IPS DF 4.7 (cell line): ENCODE data around the gene RUFY3.
"Not testable (repeated sequence)": the region's sequence is repeated elsewhere in the genome, so short reads cannot be mapped to it uniquely, and the experiment has no call there.

ENCODE experiments used
- DNase-seq: peaks from one replicate; pipeline ENCODE4 v3.0.0-alpha.2; 2013; ENCODE audit warnings: low spot score; ENCODE audit errors: extremely low read depth

Gene RUFY3

DNA sequence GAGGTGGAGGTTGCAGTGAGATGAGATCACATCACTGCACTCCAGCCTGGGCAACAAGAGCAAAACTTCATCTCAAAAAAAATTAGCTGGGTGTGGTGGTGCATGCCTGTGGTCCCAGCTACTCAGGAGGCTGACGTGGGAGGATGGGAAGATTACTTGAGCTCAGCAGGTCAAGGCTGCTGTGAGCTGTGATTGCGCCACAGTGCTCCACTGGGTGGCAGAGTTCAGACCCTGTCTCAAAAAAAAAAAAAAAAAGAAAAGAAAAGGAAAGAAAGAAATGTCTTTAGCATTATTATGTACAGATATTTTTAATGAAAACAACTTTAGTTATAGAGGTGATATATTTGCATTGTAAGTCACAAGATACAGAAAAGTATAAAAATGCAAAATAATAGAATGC lies 14.2 kb downstream of the RUFY3 start:
- DNase-seq = not testable (repeated sequence)

DNA sequence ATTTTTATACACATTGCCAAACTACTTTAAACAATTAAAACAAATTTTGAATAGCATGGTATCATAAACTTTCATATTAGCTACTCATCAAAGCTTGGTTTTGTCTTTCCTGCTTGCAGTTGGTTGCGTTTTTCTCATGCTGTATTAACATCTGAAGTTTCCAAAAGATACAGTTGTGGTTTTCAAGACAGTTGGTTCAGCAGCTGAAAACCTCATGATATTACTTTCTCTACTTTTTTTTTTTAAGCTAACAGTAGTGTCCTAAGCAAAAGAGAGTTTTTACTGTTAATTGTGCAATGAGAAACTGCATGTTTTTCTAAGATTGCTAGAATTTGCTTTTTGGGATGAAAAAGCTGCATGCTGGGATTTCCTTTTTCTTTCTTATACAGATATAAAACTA lies 15.2 kb downstream of the RUFY3 start:
- DNase-seq = no peak

DNA sequence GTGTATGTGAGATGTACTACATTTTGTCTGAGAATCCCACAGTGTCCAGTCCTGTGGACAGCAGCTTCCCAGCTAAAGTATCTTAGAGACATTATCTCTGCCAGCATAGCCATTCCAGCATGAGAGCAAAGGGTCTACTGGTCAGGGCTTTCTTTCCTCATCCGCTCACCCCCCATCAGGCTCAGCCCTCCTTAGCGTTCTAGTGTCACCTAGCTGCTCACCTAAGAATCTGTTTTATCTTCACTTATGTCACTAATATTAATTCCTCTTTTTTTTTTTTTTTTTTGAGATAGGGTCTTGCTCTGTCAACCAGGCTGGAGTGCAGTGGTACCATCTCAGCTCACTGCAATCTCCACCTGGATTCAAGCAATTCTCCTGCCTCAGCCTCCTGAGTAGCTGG lies 15.6 kb downstream of the RUFY3 start:
- DNase-seq = no peak

DNA sequence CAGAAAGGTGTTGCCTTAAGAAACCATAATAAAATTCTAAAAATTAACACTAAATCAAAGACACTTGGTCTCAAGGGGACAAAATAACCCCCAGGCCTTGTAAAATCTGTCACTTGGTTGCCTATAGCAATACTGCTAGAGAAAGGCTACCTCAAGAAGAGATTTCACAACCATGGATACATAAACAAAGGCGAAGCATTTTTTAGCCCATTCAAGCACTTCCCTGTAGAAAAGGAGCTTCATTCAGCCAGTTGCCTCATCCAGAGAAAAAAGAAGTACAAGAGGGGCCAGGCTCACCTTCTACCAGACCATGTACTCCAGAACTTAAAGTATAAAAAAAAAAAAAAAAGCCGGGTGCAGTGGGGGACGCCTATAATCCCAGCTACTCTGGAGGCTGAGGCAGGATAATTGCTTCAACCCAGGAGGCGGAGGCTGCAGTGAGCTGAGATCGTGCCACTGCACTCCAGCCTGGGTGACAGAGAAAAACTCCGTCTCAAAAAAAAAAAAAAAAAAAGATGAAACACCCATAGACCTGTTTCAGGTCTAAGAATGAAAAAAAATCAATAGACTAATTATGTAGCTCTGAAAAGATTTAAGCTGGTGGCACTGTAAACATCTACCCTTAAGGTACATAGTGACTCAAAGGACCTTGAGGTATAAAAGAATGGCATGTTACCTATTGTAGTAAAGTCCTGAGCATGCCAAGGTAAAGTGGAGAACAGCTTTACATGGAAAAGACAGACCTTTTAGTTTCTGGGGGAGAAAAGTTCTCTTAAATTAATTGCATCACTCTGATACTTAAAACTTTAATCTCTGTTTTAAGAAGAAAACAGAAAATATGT lies 18.0 kb downstream of the RUFY3 start:
- no peak for DNase-seq

DNA sequence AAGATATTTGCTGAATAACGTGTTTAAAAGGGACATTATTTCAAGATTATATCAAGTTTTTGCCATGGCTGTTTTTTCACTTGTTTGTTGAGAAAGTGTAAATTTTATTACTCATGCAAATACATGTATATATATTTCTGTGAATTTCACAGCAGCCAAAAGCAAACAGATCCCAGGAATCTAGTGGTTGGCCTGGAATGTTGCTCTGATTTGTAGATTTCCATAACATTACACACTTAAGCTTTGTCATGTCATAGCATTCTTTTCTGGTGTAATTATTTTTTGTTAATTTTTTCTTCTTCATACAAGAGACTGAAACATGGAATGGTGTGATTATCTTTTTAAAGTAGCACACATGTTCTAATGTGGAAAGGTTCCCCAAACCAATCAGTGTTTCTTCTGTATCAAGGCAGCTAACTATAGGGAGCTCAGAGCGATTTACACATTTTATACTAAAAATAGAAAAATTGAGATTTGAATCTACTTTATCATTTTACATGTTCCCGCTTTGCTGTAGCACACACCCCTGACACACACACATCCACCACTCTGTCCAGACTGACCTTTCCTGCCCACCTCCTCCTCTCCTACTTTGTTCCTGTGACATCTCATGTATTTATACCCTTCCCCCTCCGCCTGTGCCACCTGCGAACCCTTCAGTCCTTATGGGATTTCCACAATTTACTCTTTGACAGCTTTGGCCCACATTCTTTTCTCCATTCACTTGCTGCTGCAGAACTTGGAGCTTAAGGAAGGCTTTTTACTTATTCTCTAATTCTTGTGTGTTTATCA lies 20.3 kb downstream of the RUFY3 start:
- no peak for DNase-seq

DNA sequence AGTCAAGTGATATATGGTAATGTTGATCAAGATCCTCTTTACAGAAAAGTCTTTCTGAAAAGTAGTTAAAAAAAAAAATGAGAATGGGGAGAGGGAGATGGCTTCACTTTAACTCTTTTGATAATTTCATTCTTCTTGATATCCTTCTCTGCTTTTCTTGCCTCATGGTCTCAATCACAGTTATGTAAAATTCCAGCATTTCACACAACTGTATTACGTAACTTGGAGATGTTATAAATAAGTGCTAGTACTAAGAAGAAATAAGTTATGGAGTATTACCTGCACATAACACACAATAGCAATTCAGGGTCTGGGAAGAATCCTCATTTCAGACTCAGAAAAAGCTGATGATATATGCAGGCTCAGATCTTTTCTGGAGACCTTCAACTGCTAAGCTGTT lies 22.0 kb downstream of the RUFY3 start:
- no peak for DNase-seq

DNA sequence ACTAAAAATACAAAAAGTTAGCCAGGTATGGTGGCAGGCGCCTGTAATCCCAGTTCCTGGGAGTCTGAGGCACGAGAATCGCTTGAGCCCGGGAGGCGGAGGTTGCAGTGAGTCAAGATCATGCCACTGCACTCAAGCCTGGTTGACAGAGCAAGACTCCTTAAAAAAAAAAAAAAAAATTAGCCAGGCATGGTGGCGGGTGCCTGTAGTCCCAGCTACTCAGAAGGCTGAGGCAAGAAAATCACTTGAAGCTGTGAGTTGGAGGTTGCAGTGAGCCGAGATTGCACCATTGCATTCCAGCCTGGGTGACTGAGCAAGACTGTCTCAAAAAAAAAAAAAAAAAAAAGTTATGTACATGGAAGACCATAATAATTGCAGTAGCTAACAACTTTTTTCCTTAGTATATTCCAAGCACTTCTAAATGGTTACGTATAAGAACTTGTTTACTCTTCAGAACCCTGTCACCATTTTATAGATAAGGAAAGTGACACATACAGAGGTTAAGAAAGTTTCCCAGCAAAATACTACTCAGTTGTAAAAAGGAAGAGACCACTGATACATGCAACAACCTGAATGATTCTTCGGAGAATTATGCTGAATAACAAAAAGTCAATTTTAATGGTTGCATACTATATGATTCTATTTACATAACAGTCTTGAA lies 24.5 kb downstream of the RUFY3 start:
- no peak for DNase-seq

DNA sequence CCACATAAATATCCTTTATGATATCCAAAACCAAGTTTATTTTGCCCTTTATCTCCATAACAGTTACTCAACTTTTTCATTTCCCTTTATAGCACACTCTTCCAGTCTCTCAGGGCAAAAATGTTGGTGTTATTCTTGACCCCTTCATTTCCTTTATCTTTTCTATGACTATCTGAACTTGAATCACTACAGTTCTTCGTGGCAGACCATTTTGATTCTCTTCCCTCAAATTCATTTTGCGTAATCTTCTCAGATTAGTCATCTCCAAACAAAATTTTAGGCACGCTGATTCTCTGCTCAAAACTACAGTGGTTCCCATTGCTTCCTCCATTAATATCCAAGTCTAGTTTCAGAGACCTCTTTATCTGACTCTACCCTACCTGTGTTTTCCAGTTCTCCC lies 26.1 kb downstream of the RUFY3 start:
- no peak for DNase-seq

DNA sequence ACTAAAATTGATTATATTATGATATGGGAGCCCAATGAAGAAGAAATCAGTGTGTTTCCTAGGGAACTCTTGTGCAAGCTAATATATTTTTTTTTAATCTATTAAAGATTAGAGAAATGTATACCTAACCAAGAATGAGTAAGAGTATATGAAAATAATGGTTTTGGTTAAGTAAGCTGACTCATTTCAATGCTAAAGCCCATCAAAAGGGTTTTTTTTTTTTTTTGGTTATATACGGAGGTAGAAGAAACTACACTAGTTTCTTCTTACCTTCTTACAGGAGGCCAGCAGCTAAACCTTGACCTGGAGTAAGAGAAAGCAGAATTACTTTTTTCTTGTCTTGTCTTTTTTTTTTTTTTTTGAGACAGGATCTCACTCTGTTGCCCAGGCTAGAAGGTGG lies 27.5 kb downstream of the RUFY3 start:
- DNase-seq = no peak

DNA sequence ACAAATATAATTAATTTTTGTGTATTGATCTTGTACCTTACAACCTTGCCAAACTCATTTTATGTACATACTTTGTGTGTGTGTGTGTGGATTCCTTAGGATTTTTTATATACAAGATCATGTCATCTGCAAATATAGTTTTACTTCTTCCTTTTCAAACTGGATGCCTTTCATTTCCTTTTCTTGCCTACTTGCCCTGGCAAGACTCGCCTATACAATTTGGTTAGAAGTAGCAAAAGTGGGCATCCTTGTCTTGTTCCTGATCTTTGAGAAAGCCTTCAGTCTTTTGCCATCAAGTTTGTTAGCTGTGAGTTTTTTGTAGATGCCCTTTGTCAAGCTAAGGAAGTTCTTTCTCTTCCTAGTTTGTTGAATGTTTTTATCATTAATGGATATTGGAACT lies 30.5 kb downstream of the RUFY3 start:
- no peak for DNase-seq

DNA sequence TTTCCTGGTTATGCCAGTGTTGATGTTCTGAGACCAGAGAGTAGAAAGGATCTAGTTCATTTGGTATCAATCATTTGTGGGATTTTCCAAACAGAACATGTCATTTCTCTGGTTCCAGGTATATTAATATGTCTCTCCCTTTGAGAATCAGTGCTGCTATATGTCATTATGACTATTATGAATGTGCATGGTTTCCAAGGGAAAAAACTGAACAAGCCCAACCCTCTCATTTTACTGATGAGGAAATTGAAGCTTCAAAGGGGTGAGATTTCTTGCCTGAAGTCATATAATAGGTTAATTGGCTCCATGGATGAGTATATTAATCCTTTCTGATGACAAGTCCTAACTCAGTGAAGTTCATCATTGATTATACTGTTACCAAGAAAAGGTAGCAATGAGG lies 31.9 kb downstream of the RUFY3 start:
- DNase-seq = no peak

DNA sequence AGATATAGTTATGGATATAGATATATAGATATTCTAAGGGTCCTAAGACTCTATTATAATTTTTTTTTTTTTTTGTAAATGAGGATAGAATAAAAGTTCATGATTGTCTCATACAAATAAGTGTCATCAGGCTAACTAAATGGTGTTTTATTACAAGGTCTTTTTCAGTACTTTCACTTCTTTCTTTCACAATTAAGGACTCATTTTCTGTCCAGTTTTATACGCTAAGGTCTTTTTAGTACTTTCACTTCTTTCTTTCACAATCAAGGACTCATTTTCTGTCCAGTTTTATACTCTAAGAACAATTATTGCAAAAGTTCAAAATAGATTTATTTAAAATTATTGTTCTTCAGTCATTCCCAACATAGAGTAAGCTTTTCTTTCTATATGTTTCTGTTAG lies 32.7 kb downstream of the RUFY3 start:
- DNase-seq = no peak

DNA sequence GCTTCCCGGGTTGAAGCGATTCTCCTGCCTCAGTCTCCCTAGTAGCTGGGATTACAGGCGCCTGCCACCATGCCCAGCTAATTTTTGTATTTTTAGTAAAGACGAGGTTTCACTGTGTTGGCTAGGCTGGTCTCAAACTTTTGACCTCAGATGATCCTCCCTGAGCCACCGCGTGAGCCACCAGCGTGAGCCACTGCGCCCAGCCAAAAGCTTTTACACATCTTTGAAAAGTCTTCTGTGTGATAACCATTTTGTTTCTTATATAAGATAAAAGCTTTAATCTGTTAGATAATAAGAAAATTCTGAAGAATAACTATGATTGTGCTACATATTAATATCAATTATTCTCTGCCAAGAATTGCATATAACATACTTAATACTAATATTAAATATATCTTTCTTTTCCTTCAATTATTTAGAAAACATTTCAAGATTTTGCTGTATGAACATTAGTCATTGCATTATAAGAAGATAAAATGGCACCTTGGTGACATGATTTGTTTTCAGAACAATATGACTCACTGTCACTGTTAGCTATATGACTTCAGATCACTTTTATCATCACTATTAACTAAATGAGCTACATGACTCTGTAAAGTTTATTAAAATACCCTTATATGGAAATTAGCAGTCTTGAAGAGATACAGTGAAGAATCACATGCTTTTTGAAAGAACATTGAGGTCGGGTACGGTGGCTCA lies 33.4 kb downstream of the RUFY3 start:
- DNase-seq = no peak

DNA sequence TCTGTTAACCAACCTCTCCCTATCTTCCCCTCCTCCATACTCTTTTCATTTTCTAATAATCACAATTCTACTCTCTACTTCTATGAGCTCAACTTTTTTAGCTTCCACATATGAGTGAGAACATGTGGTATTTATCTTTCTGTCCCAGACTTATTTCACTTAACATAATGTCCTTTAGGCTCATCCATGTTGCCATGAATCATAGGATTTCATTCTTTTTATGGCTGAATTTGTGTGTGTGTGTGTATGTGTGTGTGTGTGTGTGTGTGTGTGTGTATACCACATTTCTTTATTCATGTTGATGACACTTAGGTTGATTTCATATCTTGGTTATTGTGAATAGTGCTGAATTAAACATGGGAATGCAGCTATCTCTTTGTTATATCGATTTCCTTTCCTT lies 37.4 kb downstream of the RUFY3 start:
- DNase-seq = no peak

DNA sequence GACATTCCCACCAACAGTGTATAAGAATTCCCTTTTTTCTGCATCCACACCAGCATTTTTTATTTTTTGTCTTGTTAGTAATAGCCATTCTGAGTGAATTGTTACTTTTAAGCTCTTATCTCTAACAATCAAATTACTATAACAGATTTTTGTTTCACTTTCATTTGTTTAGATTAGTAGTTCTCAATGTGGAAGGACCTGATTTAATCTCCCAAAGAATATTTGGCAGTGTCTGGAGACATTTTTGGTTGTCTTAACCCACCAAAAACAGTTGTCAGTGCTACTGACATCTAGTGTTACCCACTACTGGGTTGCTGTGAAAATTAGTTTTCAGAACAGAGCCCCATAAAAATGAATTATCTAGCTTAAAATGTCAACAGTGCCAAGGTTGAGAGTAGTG lies 37.9 kb downstream of the RUFY3 start:
- no peak for DNase-seq

DNA sequence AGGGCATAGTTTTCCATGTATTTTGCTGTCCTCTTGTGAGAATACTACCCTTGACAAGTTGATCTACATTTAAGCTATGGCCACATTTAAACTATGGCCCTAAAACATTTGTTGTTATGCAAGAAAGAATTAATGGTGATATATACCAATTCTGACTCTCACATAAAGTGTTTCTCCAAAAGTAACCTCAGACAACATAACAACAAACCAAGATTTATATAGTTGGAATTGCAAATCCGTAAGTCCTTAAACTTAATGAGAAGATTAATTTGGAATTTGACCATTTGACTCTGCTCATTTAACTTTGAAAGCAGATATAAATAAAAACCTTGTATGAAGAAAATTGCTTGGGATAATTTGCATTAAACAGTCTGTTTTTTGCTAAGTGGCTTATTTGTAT lies 38.9 kb downstream of the RUFY3 start:
- no peak for DNase-seq

DNA sequence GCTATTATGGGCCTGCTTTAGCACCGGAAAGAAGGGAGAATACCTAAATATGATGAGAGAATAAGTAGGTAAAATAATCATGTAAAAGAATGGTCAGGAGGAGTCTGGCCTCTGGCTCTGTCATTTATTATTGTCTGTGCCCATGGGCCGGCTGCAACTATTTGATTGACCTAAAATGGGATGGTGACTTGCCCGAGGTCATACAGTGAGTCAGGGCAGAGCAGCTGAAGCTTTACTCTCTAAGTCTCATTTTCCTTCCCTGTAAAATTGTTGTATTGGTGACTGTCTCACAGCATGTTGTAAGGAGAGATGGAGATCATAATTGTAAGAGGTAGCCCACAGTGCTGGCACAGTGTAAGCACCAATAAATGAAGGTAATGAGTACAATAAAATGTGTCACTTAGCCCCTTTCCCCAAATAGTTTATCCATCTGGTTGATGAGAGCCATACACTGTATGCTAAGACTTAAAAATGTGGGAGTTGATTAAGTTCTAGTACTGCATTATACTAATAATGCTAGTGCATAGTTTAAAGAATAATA lies 39.6 kb downstream of the RUFY3 start:
- DNase-seq = no peak

DNA sequence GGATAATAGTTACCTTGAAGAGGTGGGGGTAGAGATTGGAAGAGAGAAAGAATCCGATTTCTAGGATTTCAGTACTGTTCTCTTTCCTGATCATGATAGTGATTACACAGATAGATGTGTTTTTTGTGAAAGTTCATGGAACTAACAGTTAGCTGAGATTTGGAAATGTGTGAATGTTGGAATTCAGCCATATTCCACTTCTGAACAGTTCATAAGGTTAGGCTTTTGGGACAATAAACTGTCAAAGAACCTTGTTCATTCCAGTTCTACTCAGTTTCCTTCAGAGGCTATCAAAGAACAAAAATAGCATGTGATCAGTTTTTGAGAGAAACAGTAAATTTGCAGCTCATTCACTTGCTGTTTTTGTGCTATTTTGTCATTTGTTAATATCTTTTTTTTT lies 43.6 kb downstream of the RUFY3 start:
- DNase-seq = no peak

DNA sequence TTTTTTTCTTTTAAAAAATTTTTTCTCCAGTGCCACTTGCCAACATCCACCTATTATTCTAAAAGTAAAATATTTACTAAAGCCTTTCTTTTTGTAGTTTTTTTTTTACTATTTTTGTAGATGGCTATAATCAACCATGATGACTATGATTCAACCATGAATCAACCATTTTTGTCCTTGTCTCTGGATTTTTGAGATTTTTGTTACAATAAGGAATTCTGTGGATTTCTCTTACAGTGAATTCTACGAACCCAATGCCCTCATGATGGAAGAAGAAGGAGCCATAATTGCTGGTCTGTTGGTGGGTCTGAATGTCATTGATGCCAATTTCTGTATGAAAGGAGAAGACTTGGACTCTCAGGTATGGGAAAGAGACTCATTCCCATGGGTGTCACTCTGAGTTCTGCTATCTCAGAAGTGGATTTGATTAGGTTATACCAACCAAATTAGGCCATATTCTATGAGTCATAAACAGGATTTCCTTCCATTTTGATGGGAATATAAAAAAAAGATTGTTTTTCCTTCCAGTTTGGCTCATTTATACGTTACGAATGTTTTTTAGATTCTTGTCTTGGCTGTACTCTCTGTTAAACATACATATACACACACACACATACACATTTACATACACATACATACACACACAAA lies 46.7 kb downstream of the RUFY3 start:
- no peak for DNase-seq

DNA sequence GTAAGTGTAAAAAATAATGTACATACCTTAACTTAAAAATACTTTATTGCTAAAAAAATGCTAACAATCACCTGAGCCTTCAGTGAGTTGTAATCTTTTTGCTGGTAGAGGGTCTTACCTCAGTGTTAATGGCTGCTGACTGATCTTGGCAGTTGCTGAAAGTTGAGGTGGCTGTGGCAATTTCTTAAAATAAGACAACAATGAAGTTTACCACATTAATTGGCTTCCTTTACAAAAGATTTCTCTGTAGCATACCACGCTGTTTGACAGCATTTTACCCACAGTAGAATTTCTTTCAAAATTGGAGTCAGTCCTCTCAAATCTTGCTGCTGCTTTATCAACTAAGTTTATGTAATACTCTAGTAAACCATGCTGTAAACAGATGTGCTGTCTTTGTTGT lies 47.6 kb downstream of the RUFY3 start:
- not testable (repeated sequence) for DNase-seq
